Stimulated activated CD4-positive, alpha-beta T cell treated with anti-CD3 and anti-CD28 coated beads, Interleukin-1b, Interleukin-23, amount 100 ng/mL, for 24 hours (primary cell): ENCODE results near the gene PDE9A.
"Not testable (repeated sequence)": the region's sequence is repeated elsewhere in the genome, so short reads cannot be mapped to it uniquely, and the experiment has no call there.

Experiments
- DNase-seq, 4 experiments: peaks; one replicate each; pipeline ENCODE4 v3.0.0-alpha.2; 2020; ENCODE audit warnings: low read depth in 4 of 4, low spot score in 1 of 4

Gene PDE9A

DNA sequence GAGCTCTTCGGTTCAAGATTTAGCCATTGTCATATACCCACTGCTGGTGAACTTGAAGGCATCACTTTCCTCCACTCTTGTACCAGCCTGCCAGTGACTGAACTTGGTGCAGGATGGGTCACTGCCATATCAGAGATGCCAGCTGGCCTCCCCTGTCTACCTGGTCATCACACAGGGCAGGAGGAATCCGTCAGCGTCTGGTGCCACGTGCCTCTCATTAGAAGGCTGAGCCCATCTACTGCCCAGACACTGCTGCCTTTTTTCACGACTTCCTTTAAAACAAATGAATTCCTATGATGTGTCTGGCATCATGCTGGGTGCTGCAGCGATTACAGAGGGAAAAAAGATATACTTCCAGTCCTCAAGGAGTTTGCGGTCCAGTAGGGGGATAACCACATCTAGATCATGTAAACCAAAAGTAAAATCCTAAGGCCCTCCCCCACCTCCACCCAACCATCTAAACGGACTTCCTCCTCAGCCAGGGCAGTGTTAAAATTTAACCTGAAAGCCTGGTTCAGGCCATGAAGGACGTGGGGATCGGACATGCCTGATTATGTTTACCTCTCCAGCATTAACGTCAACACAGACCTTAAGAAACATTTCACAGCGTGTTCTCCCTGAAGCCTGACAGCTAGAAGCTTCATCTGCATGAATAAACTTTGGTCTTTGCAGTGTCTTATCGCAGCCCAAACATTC lies 29.2 kb upstream of the PDE9A start:
- DNase-seq: no peak

DNA sequence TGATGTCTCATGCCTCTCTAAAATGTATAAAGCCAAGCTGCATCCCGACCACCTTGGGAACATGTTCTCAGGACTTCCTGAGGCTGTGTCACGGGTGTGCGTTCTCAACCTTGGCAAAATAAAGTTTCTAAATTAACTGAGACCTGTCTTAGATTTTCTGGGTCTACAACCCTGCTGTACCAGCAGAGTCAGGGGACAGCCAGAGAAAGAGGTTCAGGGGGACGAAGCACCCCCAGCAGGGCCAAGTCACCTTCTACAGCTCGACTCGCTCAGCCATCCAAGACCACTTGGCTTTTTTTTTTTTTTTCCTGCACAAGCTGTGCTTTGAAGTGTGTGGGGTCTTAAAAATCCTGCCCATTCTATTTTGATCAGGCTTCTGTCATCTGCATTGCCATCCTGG lies 28.5 kb upstream of the PDE9A start:
- DNase-seq: no peak

GRCh38 chr21:42626171-42626570 lies 27.2 kb upstream of the PDE9A start:
- no peak for DNase-seq

GRCh38 chr21:42627527-42628289 lies 25.7 kb upstream of the PDE9A start:
- no peak for DNase-seq

GRCh38 chr21:42628466-42629061 lies 24.9 kb upstream of the PDE9A start:
- DNase-seq: not testable (repeated sequence)

DNA sequence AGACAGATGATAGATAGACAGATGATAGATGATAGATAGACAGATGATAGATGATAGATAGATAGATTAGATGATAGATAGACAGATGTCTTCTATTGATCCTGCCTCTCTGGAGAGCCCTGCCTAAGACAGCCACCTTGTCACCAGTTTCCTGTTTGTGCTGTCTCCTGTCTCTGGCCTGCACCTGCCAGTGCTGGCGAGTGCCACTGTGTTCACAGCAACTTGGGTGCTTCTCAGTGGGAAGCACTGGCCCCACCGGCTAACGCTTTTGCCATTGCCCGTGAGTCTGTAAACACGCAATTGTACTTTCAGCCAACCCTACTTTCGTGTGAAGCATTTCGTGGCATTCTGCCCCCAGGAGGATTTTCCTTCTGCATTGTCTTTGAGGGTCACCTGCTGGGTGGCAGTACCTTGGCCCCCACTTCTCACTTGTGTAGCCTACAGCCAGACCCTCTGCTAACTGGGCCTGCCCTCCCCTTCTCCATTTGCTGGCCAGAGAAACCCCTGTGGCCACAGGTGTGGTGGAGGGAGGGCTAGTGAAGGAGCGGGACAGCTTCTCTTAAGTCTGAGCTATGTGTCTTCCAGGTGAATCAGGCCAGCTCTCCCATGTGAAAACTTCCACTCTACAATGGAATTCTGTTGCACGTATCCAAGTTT lies 23.4 kb upstream of the PDE9A start:
- no peak for DNase-seq

DNA sequence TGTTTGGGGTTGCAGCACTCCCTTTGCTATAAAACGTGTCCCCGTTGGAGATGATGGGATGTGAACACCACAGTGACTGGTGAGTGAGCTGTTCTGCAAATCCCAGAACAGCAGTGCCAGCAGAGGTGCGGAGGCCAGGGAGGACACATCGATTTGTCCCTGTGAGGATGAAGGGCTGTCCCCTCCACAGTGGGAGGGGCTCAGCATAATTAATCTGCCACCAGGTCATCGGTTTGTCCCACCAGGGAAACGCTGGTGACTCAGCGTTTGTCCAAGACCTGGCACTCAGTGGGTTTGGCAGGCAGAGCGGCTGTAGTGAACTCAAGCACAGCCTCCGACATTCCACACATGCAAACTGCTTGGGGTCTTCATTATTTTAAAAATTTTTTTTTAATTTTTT lies 22.8 kb upstream of the PDE9A start:
- no peak for DNase-seq

DNA sequence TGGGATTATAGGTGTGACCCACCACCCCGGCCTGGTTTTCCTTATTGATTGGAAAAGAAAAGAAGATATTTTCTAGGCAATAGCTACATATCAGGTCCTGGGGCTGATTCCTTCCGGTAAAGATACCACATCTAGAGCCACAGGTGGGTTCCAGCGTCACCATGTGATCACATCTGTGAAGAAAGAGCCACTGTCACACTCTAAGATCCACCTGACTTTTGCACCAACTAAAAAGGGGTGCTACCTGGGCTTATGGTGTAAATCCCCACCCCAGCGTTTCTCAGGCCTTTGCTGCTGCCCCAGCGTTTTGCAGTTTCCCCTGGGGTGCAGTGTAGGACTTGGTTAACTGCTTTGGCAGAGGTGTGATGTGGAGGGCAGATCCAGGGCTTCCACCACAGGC lies 22.3 kb upstream of the PDE9A start:
- no peak for DNase-seq

- DNase-seq: no peak
These were observed 21.1 kb upstream of the PDE9A start for GRCh38 chr21:42632336-42632751.

- no peak for DNase-seq
These were observed 20.4 kb upstream of the PDE9A start for GRCh38 chr21:42632771-42633690.

DNA sequence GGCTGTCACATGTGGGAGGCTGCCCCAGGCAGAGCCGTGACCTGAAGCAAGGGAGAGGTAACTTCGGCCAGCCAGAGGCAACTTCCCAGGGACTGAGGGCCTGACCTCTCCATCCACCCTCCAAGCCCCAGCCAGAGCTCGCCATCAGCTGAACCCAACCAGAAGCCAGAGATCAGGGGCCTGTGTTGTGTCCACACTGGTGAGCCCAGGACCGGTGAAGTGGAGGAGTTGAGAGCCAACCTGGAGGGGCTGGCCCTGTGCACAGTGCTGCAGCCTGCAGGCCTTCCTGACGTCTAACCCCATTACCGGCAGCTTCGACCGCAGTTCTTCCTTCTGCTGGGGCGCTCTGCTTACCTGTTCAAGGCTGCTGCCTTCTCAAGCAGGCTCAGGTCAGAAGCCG lies 19.6 kb upstream of the PDE9A start:
- DNase-seq: no peak

GRCh38 chr21:42635848-42636519 lies 17.4 kb upstream of the PDE9A start:
- no peak for DNase-seq

DNA sequence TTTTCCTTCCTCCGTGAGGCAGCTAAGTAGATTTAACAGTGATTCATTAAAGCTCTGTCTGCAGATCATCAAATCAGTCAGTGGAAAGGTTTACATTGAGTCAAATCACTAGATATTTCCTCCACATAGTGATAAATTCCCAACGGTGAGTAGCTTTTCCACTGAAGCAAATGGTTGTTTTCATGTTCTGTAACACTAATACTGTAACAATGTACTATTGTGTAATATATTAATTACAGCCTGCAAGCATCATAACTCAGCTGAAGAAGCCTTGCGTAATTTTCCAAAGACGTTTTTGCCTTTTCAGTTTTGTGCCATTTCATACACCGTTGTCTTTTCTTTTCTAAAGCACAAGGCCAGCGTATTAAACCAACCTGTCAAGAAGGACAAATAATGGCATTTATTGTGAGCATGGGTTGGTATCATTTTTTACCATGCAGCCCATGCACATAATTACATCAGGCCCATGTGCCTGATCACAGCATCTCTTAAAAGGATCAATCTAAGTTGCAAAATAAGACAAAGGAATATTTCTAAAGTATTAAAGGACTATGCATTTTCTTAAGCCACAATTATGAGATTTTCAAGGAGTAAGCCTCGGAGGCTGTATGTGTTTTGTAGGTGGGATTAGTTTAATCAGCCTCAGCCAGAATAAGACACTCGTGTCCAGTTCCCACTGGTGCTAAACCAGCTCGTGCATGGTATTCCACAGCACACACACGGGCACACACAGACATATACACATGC lies 16.7 kb upstream of the PDE9A start:
- no peak for DNase-seq

DNA sequence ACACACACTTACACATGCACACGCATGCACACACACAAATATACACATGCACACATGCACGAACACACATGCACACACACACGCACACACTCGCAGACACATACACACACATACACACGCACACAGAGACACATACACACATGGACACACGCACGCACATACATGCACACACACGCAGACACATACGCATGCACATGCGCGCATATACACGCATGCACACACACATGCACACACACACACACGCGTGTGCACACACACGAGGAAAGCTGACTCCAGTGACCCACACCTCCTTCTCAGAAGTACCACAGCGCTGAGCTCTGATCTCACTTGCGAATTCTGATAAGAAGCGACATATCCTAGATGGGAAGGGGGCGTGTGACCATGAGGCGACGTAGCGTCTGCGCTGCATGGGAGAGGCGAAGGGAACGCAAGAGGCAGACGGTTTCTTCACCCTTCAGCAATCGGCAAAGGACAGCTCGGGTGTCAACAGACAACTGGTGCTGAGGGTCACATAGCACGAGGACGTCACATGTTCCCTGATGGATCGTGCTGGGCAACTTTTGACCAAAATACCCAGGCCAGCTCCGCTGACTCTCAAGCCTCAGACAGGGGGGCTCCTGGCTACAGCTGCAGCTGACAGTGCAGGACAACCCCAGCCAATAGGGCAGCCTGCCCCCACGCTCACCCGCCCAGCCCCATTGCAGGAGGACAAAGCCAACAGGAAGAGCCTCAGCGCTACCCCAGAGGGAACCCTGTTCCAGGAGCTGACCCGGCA lies 16.0 kb upstream of the PDE9A start:
- no peak for DNase-seq

DNA sequence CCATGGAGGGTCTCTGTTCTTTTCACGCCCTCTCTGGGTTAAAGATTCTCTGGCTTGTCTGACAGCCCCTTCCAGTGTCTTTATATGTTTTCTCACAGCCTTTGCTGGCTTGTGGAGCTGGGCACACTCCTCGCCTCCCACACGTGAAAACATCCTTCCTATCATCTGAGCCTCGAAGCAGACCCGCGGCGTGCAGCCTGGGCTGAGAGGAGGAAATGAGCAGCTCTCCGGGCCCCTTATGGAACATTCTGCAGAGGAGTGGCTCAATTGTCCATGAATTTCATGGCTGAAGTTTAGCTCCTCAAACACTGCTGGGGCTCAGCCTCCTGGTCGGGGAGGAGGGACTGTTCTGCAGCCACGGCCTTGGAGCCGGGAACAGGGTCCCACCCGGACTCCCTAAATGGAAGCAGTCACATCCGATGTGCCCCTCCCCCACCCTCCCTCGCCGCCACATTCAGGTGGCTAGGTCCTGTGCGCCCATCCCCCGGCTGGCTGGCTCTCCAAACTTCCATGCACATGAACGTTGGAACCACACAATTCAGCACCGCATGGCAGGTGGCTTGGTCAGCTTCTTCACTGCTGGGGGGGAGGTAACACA lies 15.1 kb upstream of the PDE9A start:
- no peak for DNase-seq

DNA sequence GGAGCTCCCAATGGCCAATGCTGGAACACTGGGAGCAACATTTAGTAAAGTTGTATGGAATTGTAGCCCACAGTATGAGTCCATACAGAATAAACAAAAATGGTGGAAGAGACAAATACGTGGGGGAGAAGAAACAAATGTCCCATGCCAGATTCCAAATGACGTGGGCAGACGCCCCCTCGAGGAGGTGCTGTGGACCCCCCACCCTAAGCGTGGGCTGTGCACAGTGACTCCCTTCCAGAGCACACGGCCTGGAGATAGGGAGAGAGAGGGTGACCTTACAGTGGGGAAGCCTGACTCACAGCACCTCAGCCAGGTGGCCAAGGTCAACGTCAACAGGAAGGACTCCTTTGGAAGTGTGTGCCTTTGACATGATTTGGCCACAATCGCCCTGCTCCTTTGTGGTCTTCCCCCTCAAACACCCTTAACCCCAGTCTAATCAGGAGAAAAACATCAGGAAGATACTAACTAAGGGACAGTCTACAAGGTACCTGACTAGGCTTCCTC lies 13.7 kb upstream of the PDE9A start:
- no peak for DNase-seq

GRCh38 chr21:42640486-42640885 lies 12.9 kb upstream of the PDE9A start:
- no peak for DNase-seq
